Measurements from ENCODE around the gene B3GNT4.
A peak's percentile ranks its signal among the peaks of the same experiment; 100 is the strongest.

Gene B3GNT4

DNA sequence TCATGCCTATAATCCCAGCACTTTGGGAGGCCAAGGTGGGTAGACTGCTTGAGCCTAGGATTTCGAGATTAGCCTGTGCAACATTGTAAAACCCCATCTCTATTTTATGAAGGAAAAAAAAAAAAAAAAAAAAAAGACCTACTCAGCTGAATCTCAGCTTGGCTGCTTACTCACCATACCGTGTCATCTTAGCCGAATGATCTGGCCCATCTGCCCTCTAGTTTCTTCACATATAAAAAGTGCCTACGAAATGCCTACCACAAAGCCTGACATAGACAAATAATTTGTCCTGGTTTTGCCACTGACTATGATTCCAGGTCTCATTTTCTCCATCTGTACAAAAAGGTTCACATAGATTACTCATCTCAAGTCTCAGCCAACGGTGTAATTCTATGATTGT is 12.3 kb downstream of the B3GNT4 start:
- Histone ChIP-seq H3K9ac (ENCODE audit: low read length) (no peak overlapping the region), H3K4me1 (ENCODE audit: insufficient read depth, low read length, severe bottlenecking) (no peaks in the 10 kb centered on the region), H3K4me2 (ENCODE audit: low read length) (no peak overlapping the region), H3K27me3 (ENCODE audit: insufficient read depth, low read length) (no peaks in the 10 kb centered on the region), H3F3A (ENCODE audit: insufficient read depth, low read length) (no peaks in the 10 kb centered on the region), H3K79me2 (ENCODE audit: insufficient read depth, low read length) (peaks cover 2% of the 10 kb centered on the region; the same call in 1 of the 2 replicates), H3K9me3 (ENCODE audit: low read length) (no peaks in the 10 kb centered on the region), H3K4me3 (ENCODE audit: low read depth, low read length, poor library complexity, severe bottlenecking) (no peak overlapping the region), H2AFZ (ENCODE audit: low read length) (no peak overlapping the region), H3K36me3 (ENCODE audit: insufficient read depth, low read length) (peaks cover 90% of the 10 kb centered on the region), H3K27ac (ENCODE audit: low read depth, low read length, poor library complexity, severe bottlenecking) (no peak overlapping the region), H4K20me1 (ENCODE audit: insufficient read depth, low read length) (no peaks in the 10 kb centered on the region), H3K9me2 (ENCODE audit: low read depth, low read length) (no peaks in the 10 kb centered on the region)
- TF ChIP-seq EZH2 (IDR thresholded peaks at IDR 0.05; ENCODE audit: borderline replicate concordance, low read length), result no peak
- TF ChIP-seq, protein P1, sequence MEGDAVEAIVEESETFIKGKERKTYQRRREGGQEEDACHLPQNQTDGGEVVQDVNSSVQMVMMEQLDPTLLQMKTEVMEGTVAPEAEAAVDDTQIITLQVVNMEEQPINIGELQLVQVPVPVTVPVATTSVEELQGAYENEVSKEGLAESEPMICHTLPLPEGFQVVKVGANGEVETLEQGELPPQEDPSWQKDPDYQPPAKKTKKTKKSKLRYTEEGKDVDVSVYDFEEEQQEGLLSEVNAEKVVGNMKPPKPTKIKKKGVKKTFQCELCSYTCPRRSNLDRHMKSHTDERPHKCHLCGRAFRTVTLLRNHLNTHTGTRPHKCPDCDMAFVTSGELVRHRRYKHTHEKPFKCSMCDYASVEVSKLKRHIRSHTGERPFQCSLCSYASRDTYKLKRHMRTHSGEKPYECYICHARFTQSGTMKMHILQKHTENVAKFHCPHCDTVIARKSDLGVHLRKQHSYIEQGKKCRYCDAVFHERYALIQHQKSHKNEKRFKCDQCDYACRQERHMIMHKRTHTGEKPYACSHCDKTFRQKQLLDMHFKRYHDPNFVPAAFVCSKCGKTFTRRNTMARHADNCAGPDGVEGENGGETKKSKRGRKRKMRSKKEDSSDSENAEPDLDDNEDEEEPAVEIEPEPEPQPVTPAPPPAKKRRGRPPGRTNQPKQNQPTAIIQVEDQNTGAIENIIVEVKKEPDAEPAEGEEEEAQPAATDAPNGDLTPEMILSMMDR (IDR thresholded peaks at IDR 0.05; ENCODE audit: low read length), result no peak

- H3K27me3 ChIP-seq (ENCODE audit: insufficient read depth, low read length), result no peaks in the 10 kb centered on the region
- no peaks in the 10 kb centered on the region for H3F3A ChIP-seq (ENCODE audit: insufficient read depth, low read length)
- no peak overlapping the region for H3K9ac ChIP-seq (ENCODE audit: low read length)
- H3K4me1 ChIP-seq (ENCODE audit: insufficient read depth, low read length, severe bottlenecking), result no peaks in the 10 kb centered on the region
- no peaks in the 10 kb centered on the region for H3K9me3 ChIP-seq (ENCODE audit: low read length)
- TF ChIP-seq EZH2 (IDR thresholded peaks at IDR 0.05; ENCODE audit: borderline replicate concordance, low read length), result no peak
- TF ChIP-seq, protein P1 (IDR thresholded peaks at IDR 0.05; ENCODE audit: low read length), result no peak
- H4K20me1 ChIP-seq (ENCODE audit: insufficient read depth, low read length), result no peaks in the 10 kb centered on the region
- H3K4me3 ChIP-seq (ENCODE audit: low read depth, low read length, poor library complexity, severe bottlenecking), result no peak overlapping the region
- no peak overlapping the region for H2AFZ ChIP-seq (ENCODE audit: low read length)
- no peak overlapping the region for H3K4me2 ChIP-seq (ENCODE audit: low read length)
- peaks cover 7% of the 10 kb centered on the region; the same call in 1 of the 2 replicates for H3K79me2 ChIP-seq (ENCODE audit: insufficient read depth, low read length)
- H3K9me2 ChIP-seq (ENCODE audit: low read depth, low read length), result no peaks in the 10 kb centered on the region
- H3K27ac ChIP-seq (ENCODE audit: low read depth, low read length, poor library complexity, severe bottlenecking), result no peak overlapping the region
- peaks cover 92% of the 10 kb centered on the region for H3K36me3 ChIP-seq (ENCODE audit: insufficient read depth, low read length)
Measured at GRCh38 chr12:122216445-122216844, 12.9 kb downstream of the B3GNT4 start.

- Histone ChIP-seq H3K36me3 (ENCODE audit: insufficient read depth, low read length) (peaks cover 40% of the 10 kb centered on the region), H3K27ac (ENCODE audit: low read depth, low read length, poor library complexity, severe bottlenecking) (peak within 1 kb of the TSS; percentile 52), H3K4me1 (ENCODE audit: insufficient read depth, low read length, severe bottlenecking) (peaks cover 26% of the 10 kb centered on the region), H3K4me3 (ENCODE audit: low read depth, low read length, poor library complexity, severe bottlenecking) (peak within 1 kb of the TSS; percentile 81), H4K20me1 (ENCODE audit: insufficient read depth, low read length) (no peaks in the 10 kb centered on the region), H3K79me2 (ENCODE audit: insufficient read depth, low read length) (peaks cover 20% of the 10 kb centered on the region), H3K27me3 (ENCODE audit: insufficient read depth, low read length) (no peaks in the 10 kb centered on the region), H3F3A (ENCODE audit: insufficient read depth, low read length) (no peaks in the 10 kb centered on the region), H3K4me2 (ENCODE audit: low read length) (peak within 1 kb of the TSS; percentile 90), H3K9me3 (ENCODE audit: low read length) (no peaks in the 10 kb centered on the region), H3K9ac (ENCODE audit: low read length) (peak within 1 kb of the TSS; percentile 82), H3K9me2 (ENCODE audit: low read depth, low read length) (no peaks in the 10 kb centered on the region), H2AFZ (ENCODE audit: low read length) (no peak within 1 kb of the TSS)
- TF ChIP-seq EZH2 (IDR thresholded peaks at IDR 0.05; ENCODE audit: borderline replicate concordance, low read length), result no peak
- TF ChIP-seq, protein P1 (IDR thresholded peaks at IDR 0.05; ENCODE audit: low read length), result no peak
Measured at GRCh38 chr12:122225683-122226365, 22.3 kb downstream of the B3GNT4 start, which contains the start of gene DIABLO. TSS of gene DIABLO (minus strand) at chr12:122226052. CDS start at chr12:122226014, 38 bp downstream.

Measured in OCI-LY1 (cell line).